GM11168 (cell line): Measurements from ENCODE around the gene TBC1D10B.
"Not testable (repeated sequence)": the region's sequence is repeated elsewhere in the genome, so short reads cannot be mapped to it uniquely, and the experiment has no call there.

Experiments used
- in situ Hi-C: fragments of 300-500 bp; cut with MboI; formaldehyde crosslinking; loops from one replicate; pipeline ENCODE4 v1.12.0; 2022; ENCODE audit warnings: low sequenced_read_pairs; ENCODE audit not compliant: unreplicated experiment

Gene TBC1D10B

GRCh38 chr16:30399435-30400186 lies 29.3 kb upstream of the TBC1D10B start:
- in situ Hi-C loops = loop anchor here (25.0 kb wide), 1 partner anchor 937 kb away; the partner anchor contains the start of genes BOLA2, SLX1B and SULT1A4

- in situ Hi-C loops = no loop called here
Observed at GRCh38 chr16:30398661-30399434, 28.6 kb upstream of the TBC1D10B start.

- in situ Hi-C loops = no loop called here
Observed at GRCh38 chr16:30397776-30398660, 27.7 kb upstream of the TBC1D10B start.

DNA sequence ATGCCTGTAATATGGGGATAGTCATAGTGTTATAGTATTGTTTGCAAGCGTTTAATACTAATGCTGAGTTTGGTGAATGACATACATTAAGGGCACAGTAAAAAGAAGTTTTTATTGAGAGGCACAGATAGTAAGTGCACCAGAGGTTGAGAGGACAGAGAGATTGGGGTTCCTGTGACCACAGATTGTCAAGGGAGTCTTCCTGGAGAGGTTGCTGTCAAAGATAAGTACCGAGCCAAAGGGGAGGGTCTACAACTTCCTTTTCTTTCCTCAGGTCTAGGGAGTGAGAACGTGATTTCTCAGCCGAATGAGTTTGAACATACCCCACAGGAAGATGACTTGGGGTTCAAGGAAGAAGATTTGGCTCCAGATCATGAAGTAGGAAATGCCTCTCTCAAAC lies 26.8 kb upstream of the TBC1D10B start:
- in situ Hi-C loops = no loop called here

DNA sequence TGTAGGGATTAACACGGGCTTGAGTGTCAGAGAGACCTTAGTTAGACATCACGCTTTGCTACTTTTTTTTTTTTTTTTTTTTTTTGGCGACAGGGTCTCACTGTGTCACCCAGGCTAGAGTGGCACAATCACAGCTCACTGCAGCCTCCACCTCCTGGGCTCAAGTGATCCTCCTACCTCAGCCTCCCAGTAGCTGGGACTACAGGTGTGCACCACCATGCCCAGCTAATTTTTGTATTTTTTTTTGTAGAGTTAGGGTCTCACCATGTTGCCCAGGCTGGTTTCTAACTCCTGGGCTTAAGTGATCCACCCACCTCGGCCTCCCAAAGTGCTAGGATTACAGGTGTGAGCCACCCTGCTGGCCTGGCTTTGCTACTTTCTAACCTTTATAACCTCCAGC lies 26.3 kb upstream of the TBC1D10B start:
- in situ Hi-C loops = not testable (repeated sequence)

DNA sequence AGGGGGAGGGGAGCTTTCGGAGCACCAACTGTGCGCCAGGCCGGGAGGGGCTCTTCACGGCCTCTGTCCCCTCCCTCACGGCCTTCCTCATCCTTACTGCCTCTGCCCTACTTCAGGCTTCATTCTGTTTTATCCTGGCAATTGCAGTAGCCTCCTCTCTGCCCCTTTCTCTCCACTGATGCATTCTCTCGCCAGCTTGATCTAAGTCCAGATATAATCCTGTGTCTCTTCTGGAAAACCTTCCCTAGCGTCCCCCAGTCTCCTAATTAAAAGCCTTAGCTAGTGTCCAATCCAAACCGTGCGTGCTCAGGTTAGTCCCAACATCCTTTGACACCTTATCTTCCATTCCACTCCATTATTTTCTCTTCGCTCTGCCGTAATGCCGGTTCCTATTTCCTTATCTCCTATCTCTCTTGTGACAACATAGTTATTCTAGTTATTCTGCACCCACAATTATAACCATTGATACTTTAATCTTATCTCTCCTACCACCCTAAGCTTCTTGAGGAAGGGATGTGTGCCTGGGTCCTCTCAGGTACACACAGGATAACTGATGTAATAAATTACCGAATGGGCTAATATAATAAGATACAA lies 25.8 kb upstream of the TBC1D10B start:
- in situ Hi-C loops = no loop called here

DNA sequence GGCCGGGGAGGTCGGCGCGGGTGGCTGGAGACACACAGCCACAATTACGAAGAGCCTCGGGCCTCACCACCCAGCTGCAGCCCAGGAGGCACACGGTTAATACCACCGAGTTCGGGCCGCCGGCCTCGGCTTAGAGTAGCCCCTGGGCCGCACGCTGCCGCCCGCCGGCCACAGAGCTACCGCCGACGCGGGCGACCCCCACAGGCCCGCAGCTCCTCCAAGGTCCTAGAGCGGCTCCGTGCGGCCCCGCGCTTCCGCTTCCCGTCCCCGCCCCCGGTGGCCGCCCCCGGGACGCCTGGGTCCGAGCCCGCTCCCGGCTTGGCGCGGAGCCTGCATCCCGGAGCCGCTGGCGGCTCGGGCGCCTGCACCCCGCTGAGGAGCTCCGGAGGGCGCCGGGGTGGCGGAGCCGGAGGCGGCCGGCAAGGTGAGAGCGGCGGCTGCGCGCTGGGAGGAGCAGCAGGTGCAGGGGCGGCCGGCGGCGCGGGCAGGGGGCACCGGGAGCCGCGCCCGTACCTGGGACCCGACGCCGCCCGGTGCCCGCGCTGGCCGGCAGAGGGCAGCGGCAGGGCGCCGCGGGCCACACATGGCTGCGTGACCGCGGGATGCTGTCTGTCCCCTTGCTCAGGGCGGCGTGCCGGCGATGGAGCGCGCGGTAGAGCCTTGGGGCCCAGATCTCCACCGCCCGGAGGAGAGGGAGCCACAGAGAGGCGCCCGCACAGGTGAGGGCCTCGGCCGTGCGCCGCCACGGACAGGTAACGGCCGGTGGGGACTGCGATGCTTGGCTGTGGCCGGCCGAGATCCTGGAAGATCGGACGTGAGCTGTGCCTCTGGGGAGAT lies 25.1 kb upstream of the TBC1D10B start, which contains the start of gene ZNF48:
Gene ZNF48, plus strand, starts transcription at position 266 of the 837 bp plus-strand sequence. Its CDS starts 375 bp downstream, at position 641.
- in situ Hi-C loops = no loop called here

- in situ Hi-C loops = no loop called here
Observed at GRCh38 chr16:30394592-30395154, 24.4 kb upstream of the TBC1D10B start.

DNA sequence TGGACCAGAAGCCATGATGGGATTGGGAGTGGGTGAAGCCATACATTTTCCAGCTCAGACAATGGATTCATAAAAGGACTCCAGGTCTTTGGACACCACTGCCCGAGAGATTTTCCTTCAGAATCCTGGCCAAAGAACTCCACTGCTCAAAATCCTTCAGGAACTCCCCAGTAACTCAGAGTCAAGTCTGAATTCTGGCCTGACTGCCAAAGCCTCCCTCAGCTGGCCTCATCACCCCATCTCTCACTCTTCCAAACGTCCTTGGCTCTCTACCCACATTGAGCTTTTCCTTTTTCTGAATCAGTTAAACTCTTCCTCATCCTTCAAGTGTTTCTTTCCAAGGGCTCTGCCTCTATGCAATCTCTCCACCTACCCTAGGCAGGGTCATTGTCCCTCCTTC lies 13.2 kb upstream of the TBC1D10B start:
- in situ Hi-C loops = no loop called here

- in situ Hi-C loops = no loop called here
Observed at GRCh38 chr16:30382111-30382881, 12.0 kb upstream of the TBC1D10B start, which contains the start of gene SEPTIN1. Gene SEPTIN1 (minus strand): TSS chr16:30382561. CDS start chr16:30382542, 19 bp downstream.

DNA sequence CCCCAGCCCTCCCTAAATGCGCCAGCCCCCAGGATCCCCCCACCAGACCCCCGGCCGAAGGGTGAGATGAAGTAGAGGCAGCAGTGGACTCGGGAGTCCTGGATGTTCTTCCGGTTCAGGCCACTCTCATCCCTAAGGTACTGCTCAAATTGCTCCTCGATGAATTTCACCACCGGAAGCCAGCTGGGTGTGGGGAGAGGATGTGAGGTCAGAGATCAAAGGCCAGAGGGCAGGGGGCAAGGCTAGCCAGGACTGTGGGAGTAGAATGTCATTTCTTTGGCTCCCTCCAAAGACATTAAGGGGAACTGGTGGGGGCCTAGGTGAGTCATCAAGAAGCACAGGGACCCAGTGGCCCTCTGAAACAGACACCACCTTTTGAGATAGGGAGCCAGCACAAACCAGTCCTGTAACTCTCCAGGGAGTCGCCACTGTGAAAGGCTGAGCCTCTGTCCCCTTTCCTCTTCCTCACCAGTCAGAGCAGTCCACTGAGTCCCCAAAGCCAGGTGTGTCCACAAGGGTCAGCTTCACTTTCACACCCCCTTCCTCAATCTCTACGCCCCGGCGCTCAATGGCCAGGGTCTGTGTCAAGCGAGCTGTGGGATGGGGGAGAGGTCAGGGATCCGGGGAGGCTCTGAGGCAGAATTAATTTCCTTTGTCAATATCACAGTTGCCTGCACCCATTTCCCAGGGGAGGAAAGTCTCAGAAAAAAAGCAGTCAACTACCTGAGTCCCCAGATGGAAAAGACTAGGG lies 11.2 kb upstream of the TBC1D10B start:
- in situ Hi-C loops = no loop called here

DNA sequence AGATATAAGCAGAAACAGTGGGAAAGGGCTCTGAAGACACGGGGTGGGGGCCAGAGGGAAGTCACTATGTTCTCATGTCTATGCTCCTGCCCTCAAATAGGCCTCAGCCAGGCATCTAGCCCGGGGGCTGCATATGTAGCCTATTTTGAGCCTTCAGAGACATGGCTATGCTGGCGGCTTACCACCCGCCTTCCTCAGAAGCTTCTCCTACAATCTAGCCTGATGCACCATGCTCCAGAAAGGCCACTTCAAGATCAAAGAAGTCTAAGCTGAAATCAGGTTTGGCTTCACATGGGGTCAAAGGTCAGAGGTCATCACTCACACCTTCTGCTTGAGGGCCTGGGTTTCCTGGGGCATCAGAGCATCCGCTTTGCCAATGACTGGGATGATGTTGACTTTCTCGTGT lies 10.5 kb upstream of the TBC1D10B start:
- in situ Hi-C loops = no loop called here

- in situ Hi-C loops = no loop called here
Observed at GRCh38 chr16:30380072-30380802, 9.9 kb upstream of the TBC1D10B start.

- in situ Hi-C loops = no loop called here
Observed at GRCh38 chr16:30379158-30379783, 9.0 kb upstream of the TBC1D10B start.

GRCh38 chr16:30378236-30379157 lies 8.2 kb upstream of the TBC1D10B start:
- in situ Hi-C loops = no loop called here
